Stimulated activated CD8-positive, alpha-beta memory T cell treated with anti-CD3 and anti-CD28 coated beads, Interleukin-15, amount 100 ng/mL, for 1 hour (primary cell): ENCODE measurements around the gene SRGAP2.
A peak's percentile ranks its signal among the peaks of the same experiment; 100 is the strongest.
"Not testable (repeated sequence)": the region's sequence is repeated elsewhere in the genome, so short reads cannot be mapped to it uniquely, and the experiment has no call there.

ENCODE experiments used
- DNase-seq: peaks from one replicate; pipeline ENCODE4 v3.0.0-alpha.2; 2020; ENCODE audit warnings: low read depth

SRGAP2 gene

GRCh38 chr1:206203364-206204158 lies at the start of gene SRGAP2:
Gene SRGAP2 (plus strand): TSS chr1:206203541. CDS start chr1:206205971, 2,430 bp downstream.
- DNase-seq: not testable (repeated sequence)

GRCh38 chr1:206167350-206168029 lies 35.9 kb upstream of the SRGAP2 start:
- DNase-seq: not testable (repeated sequence)

- not testable (repeated sequence) for DNase-seq
Measured at GRCh38 chr1:206169794-206170193, 33.5 kb upstream of the SRGAP2 start.

- not testable (repeated sequence) for DNase-seq
Measured at GRCh38 chr1:206173110-206173719, 30.1 kb upstream of the SRGAP2 start.

- DNase-seq: not testable (repeated sequence)
Measured at GRCh38 chr1:206174182-206174868, 29.0 kb upstream of the SRGAP2 start.

GRCh38 chr1:206175459-206176113 lies 27.8 kb upstream of the SRGAP2 start:
- DNase-seq: not testable (repeated sequence)

GRCh38 chr1:206176114-206176502 lies 27.2 kb upstream of the SRGAP2 start:
- DNase-seq: not testable (repeated sequence)

GRCh38 chr1:206178061-206178989 lies 25.0 kb upstream of the SRGAP2 start:
- not testable (repeated sequence) for DNase-seq

GRCh38 chr1:206179666-206180065 lies 23.7 kb upstream of the SRGAP2 start:
- DNase-seq: not testable (repeated sequence)

- not testable (repeated sequence) for DNase-seq
Measured at GRCh38 chr1:206182368-206183317, 20.7 kb upstream of the SRGAP2 start.

GRCh38 chr1:206183788-206184187 lies 19.6 kb upstream of the SRGAP2 start:
- DNase-seq: not testable (repeated sequence)

GRCh38 chr1:206185778-206186177 lies 17.6 kb upstream of the SRGAP2 start:
- DNase-seq: not testable (repeated sequence)

GRCh38 chr1:206186826-206187225 lies 16.5 kb upstream of the SRGAP2 start:
- DNase-seq: not testable (repeated sequence)

- DNase-seq: not testable (repeated sequence)
Measured at GRCh38 chr1:206195182-206195581, 8.2 kb upstream of the SRGAP2 start.

- DNase-seq: not testable (repeated sequence)
Measured at GRCh38 chr1:206196748-206197424, 6.5 kb upstream of the SRGAP2 start.

- DNase-seq: peak; percentile 93
Measured at GRCh38 chr1:206202789-206203363, 465 bp upstream of the SRGAP2 start, which contains the start of gene FAM72A. Gene FAM72A (minus strand): TSS chr1:206202839. CDS start chr1:206202025, 814 bp downstream.

GRCh38 chr1:206204159-206204511 lies 794 bp downstream of the SRGAP2 start:
- not testable (repeated sequence) for DNase-seq

- not testable (repeated sequence) for DNase-seq
Measured at GRCh38 chr1:206204871-206205270, 1.5 kb downstream of the SRGAP2 start.
